Measurements from ENCODE around the gene NDUFAB1.

- TF ChIP-seq CTCF (conservative IDR thresholded peaks at IDR 0.05; ENCODE audit: low read depth, low read length) (no peak), EZH2 (IDR thresholded peaks at IDR 0.05; ENCODE audit: borderline replicate concordance, low read depth, low read length, poor library complexity, severe bottlenecking) (no peak)
Measured at GRCh38 chr16:23580391-23580790, 15.7 kb downstream of the NDUFAB1 start.
